ENCODE data around the gene HLCS. TPM values are rescaled to one million over a fixed set of nuclear protein-coding genes. Genes with fewer than 3 reads are reported as not detected.

HLCS gene
- total and polyA plus RNA-seq, 10 of the 15 experiments (the other 5 are each of a cell fraction or from before 2014, with no cell fraction given): 1.5 to 12.7 (median 9.6) TPM

DNA sequence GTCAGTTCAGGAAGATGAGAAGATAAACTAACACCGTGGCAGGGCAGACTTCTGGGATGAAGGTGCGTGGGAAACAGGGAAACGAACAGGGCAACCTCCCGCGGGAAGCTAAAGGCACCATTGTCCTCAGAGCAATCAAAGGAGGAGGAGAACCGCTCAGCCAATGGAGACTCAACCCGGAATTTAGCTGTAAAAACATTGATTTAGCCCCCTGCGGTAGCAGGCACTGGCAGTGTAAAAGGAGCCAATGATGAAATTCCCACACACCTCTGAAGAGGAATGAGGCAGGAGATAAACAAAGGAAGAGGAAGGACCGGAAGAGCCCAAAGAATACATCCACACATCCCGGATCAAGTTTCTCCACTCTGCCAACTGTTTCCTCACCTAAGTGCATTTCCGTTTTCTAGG is 19.5 kb downstream of the HLCS start (continued):
- no peak for TF ChIP-seq ZNF384 (IDR thresholded peaks at IDR 0.05; ENCODE audit: borderline replicate concordance, low read depth, low read length)
- no peak for TF ChIP-seq ZZZ3 (IDR thresholded peaks at IDR 0.05; ENCODE audit: control insufficient read depth, insufficient read length, low read depth)
- no peak for TF ChIP-seq SUZ12 (IDR thresholded peaks at IDR 0.05; ENCODE audit: unreplicated experiment)
- no peak for TF ChIP-seq SIN3A (IDR thresholded peaks at IDR 0.05; ENCODE audit: low read depth, low read length)
- TF ChIP-seq, protein P1, sequence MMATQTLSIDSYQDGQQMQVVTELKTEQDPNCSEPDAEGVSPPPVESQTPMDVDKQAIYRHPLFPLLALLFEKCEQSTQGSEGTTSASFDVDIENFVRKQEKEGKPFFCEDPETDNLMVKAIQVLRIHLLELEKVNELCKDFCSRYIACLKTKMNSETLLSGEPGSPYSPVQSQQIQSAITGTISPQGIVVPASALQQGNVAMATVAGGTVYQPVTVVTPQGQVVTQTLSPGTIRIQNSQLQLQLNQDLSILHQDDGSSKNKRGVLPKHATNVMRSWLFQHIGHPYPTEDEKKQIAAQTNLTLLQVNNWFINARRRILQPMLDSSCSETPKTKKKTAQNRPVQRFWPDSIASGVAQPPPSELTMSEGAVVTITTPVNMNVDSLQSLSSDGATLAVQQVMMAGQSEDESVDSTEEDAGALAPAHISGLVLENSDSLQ (IDR thresholded peaks at IDR 0.05): no peak
- TF ChIP-seq IRF4 (IDR thresholded peaks at IDR 0.05; ENCODE audit: low read depth, low read length): no peak
- TF ChIP-seq JUND (IDR thresholded peaks at IDR 0.05; ENCODE audit: low read depth, low read length): no peak
- TF ChIP-seq MYB (IDR thresholded peaks at IDR 0.05; ENCODE audit: borderline replicate concordance, low read depth, low read length): no peak

DNA sequence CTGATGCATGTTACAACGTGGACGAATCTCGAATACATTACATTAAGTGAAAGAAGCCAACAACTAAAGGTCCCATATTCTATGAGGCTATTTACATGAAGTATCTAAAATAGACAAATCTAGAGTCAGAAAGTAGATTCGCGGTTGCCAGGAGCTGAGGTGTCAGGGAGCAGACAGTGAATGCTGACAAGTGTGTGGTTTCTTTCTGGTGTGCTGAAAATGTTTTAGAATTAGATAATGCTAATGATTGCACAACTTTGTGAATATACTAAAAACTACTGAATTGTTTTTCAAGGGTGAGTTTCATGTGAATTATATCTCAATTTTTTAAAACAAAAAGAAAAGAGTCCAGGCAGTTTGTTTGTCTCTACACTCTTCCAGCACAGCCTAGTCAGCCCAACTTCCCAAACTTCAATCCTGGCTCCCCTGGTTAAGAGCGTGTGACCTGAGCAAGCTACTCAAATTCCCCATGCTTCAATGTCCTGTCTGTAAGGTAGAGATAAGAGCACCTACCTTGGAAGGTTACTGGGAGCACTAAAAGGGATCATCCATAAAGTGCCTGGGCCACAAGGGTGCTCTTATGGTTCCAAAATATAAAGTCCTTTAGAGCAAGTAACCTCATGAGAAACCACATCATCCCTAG is 20.9 kb downstream of the HLCS start:
- Histone ChIP-seq H3K4me3 (no peak overlapping the region), H3K4me2 (ENCODE audit: control insufficient read depth, insufficient read depth) (no peak overlapping the region), H3K27ac (ENCODE audit: control insufficient read depth, insufficient read depth) (no peak overlapping the region), H3K9me3 (replicated peaks; ENCODE audit: control insufficient read depth, insufficient read depth, low read length) (no peaks in the 10 kb centered on the region), H2AFZ (ENCODE audit: control insufficient read depth, low read depth, low read length) (no peak overlapping the region), H3K27me3 (replicated peaks in 1 of 2; ENCODE audit: control insufficient read depth in 2 of 2, insufficient read depth in 2 of 2, low read length in 1 of 2) (no peaks in the 10 kb centered on the region), H3K36me3 (ENCODE audit: control insufficient read depth in 2 of 2, insufficient read depth in 2 of 2, low read length in 1 of 2) (peaks cover 0 to 3% of the 10 kb centered on the region in 2 experiments; a peak in 1 of 4 replicates), H4K20me1 (ENCODE audit: control insufficient read depth, insufficient read depth) (no peaks in the 10 kb centered on the region), H3K9ac (ENCODE audit: control insufficient read depth, insufficient read depth, low read length) (no peak overlapping the region), H3K4me1 (ENCODE audit: control insufficient read depth, insufficient read depth, low read length) (no peaks in the 10 kb centered on the region), H3K79me2 (ENCODE audit: control insufficient read depth, insufficient read depth, low read length) (no peaks in the 10 kb centered on the region)
- in situ Hi-C loops (cut with MboI): no loop called here
- 49% methylated on average over 6 of the region's 6 CpGs for WGBS (ENCODE audit: insufficient coverage, insufficient replicate concordance, low lambda C conversion rate, missing lambda C conversion rate)
- ChIA-PET SMC1A (ENCODE audit: uncharacterized antibody, unreplicated experiment) (interaction anchor here (0.6 kb wide), 1 partner anchor 41 kb away, joined by 3 read pairs; no protein-coding TSS in a partner anchor), RAD21 (ENCODE audit: unreplicated experiment) (interaction anchor here (0.7 kb wide), 1 partner anchor 580 kb away, joined by 3 read pairs; no protein-coding TSS in a partner anchor), CTCF (interaction anchor here (1.0 kb wide), 1 partner anchor 18 kb away, joined by 3 read pairs; no protein-coding TSS in a partner anchor), POLR2A (no interaction called here)
- ATAC-seq (no peak), FAIRE-seq (no peak), DNase-seq (ENCODE audit: low read depth, low spot score) (no peak)
- no TSS peak for BruUV-seq (replicated peaks)
- intact Hi-C loops (cut with micrococcal nuclease; ENCODE audit: unreplicated experiment): no loop called here
- no peak for TF ChIP-seq ZNF384 (IDR thresholded peaks at IDR 0.05; ENCODE audit: borderline replicate concordance, low read depth, low read length)
- TF ChIP-seq, protein P2, sequence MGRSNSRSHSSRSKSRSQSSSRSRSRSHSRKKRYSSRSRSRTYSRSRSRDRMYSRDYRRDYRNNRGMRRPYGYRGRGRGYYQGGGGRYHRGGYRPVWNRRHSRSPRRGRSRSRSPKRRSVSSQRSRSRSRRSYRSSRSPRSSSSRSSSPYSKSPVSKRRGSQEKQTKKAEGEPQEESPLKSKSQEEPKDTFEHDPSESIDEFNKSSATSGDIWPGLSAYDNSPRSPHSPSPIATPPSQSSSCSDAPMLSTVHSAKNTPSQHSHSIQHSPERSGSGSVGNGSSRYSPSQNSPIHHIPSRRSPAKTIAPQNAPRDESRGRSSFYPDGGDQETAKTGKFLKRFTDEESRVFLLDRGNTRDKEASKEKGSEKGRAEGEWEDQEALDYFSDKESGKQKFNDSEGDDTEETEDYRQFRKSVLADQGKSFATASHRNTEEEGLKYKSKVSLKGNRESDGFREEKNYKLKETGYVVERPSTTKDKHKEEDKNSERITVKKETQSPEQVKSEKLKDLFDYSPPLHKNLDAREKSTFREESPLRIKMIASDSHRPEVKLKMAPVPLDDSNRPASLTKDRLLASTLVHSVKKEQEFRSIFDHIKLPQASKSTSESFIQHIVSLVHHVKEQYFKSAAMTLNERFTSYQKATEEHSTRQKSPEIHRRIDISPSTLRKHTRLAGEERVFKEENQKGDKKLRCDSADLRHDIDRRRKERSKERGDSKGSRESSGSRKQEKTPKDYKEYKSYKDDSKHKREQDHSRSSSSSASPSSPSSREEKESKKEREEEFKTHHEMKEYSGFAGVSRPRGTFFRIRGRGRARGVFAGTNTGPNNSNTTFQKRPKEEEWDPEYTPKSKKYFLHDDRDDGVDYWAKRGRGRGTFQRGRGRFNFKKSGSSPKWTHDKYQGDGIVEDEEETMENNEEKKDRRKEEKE (IDR thresholded peaks at IDR 0.05): no peak
- TF ChIP-seq RCOR1 (conservative IDR thresholded peaks at IDR 0.05; ENCODE audit: low read depth, low read length): no peak
- no peak for TF ChIP-seq EGR1 (IDR thresholded peaks at IDR 0.05; ENCODE audit: borderline replicate concordance in 1 of 2, low read depth in 2 of 2, low read length in 2 of 2)
- TF ChIP-seq, protein P3, sequence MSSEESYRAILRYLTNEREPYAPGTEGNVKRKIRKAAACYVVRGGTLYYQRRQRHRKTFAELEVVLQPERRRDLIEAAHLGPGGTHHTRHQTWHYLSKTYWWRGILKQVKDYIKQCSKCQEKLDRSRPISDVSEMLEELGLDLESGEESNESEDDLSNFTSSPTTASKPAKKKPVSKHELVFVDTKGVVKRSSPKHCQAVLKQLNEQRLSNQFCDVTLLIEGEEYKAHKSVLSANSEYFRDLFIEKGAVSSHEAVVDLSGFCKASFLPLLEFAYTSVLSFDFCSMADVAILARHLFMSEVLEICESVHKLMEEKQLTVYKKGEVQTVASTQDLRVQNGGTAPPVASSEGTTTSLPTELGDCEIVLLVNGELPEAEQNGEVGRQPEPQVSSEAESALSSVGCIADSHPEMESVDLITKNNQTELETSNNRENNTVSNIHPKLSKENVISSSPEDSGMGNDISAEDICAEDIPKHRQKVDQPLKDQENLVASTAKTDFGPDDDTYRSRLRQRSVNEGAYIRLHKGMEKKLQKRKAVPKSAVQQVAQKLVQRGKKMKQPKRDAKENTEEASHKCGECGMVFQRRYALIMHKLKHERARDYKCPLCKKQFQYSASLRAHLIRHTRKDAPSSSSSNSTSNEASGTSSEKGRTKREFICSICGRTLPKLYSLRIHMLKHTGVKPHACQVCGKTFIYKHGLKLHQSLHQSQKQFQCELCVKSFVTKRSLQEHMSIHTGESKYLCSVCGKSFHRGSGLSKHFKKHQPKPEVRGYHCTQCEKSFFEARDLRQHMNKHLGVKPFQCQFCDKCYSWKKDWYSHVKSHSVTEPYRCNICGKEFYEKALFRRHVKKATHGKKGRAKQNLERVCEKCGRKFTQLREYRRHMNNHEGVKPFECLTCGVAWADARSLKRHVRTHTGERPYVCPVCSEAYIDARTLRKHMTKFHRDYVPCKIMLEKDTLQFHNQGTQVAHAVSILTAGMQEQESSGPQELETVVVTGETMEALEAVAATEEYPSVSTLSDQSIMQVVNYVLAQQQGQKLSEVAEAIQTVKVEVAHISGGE (CRISPR knock-in tag; IDR thresholded peaks at IDR 0.05): no peak
- TF ChIP-seq ASH2L (IDR thresholded peaks at IDR 0.05; ENCODE audit: borderline replicate concordance, low read depth): no peak
- TF ChIP-seq FOXM1 (IDR thresholded peaks at IDR 0.05; ENCODE audit: low read depth, low read length): no peak

Data from GM12878 (cell line).